Measurements from ENCODE around the gene CFAP45. TPM values are rescaled to one million over a fixed set of nuclear protein-coding genes. Genes with fewer than 3 reads are reported as not detected.
A peak's percentile ranks its signal among the peaks of the same experiment; 100 is the strongest.

CFAP45 gene
- total and polyA plus RNA-seq, 5 donors from 2014 or later = 0.40 to 7.2 (median 0.48) TPM; not detected in 1

DNA sequence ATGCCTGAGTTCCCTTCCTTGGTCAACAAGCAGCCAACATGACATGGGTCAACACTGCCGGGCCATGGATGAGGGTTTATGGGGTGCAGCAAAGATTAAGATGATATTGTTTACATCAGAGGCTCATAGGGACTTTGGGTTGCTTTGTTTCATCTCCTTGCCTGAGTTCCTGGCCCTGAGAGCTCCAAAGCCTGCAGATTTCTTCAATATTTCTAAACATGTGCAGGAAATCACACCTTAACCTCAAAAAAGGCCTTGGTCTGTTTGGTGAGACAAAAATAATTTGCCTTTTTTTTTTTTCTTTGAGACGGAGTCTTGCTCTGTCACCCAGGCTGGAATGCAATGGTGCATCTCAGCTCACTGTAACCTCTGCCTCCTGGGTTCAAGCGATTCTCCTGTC is 72.4 kb downstream of the CFAP45 start:
- Mint-ChIP-seq H3K9me3 (peaks cover 0 to 1% (median 0%) of the 10 kb centered on the region in 7 donors), H3K27ac (peak overlapping the region in 1 of 3 donors; percentile 76), H3K4me3 (no peak overlapping the region), H3K36me3 (no peaks in the 10 kb centered on the region), H3K4me1 (peaks cover 6 to 32% (median 24%) of the 10 kb centered on the region in 4 donors), H3K27me3 (peaks cover 5% of the 10 kb centered on the region)
- Histone ChIP-seq H3K27me3 (ENCODE audit: control insufficient read depth, insufficient read depth, low read length) (no peaks in the 10 kb centered on the region), H3K4me3 (ENCODE audit: low read depth, low read length) (no peak overlapping the region), H3K36me3 (ENCODE audit: control insufficient read depth, insufficient read depth, low read length) (no peaks in the 10 kb centered on the region), H3K4me1 (ENCODE audit: control insufficient read depth, insufficient read depth, low read length, poor library complexity, severe bottlenecking) (peaks cover 19% of the 10 kb centered on the region), H3K27ac (ENCODE audit: insufficient read depth, low read length, poor library complexity, severe bottlenecking) (no peak overlapping the region), H3K9me3 (ENCODE audit: control insufficient read depth in 2 of 2, low read length in 2 of 2) (no peaks in the 10 kb centered on the region)
- DNase-seq = peak in 1 of 3 donors; percentile 20
- no peak for ATAC-seq (ENCODE audit: low read depth in 2 of 2)

DNA sequence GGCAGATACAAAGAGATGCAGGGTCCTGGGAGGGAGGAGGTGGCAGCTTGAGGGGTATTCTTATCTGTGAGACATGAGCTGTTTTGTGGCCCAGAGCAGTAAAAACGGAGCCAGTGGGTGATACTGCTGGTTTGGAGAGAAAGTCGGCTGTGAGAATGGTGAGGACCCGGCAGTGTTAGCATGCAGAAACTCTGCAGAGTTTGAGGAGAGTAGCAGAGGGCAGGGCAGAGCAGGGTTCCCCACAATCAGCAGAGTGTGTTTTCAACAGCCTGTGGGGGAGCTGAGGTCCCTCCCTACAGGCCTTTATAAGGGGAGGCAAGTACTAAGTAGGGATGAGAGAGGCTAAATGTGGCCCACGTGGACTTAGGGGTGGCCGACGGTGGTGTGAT is 72.9 kb downstream of the CFAP45 start:
- Histone ChIP-seq H3K4me1 (ENCODE audit: control insufficient read depth, insufficient read depth, low read length, poor library complexity, severe bottlenecking) (peaks cover 19% of the 10 kb centered on the region), H3K9me3 (ENCODE audit: control insufficient read depth in 2 of 2, low read length in 2 of 2) (no peaks in the 10 kb centered on the region), H3K4me3 (ENCODE audit: low read depth, low read length) (no peak overlapping the region), H3K36me3 (ENCODE audit: control insufficient read depth, insufficient read depth, low read length) (no peaks in the 10 kb centered on the region), H3K27ac (ENCODE audit: insufficient read depth, low read length, poor library complexity, severe bottlenecking) (no peak overlapping the region), H3K27me3 (ENCODE audit: control insufficient read depth, insufficient read depth, low read length) (no peaks in the 10 kb centered on the region)
- Mint-ChIP-seq H3K27me3 (peaks cover 5% of the 10 kb centered on the region), H3K4me1 (peaks cover 6 to 32% (median 24%) of the 10 kb centered on the region in 4 donors), H3K27ac (peak overlapping the region in 2 of 3 donors; percentile 67 to 76), H3K9me3 (peaks cover 0 to 1% (median 0%) of the 10 kb centered on the region in 7 donors), H3K36me3 (no peaks in the 10 kb centered on the region), H3K4me3 (peak overlapping the region in 1 of 4 donors; percentile 24)
- ATAC-seq (ENCODE audit: low read depth in 2 of 2) (no peak), DNase-seq (no peak)

DNA sequence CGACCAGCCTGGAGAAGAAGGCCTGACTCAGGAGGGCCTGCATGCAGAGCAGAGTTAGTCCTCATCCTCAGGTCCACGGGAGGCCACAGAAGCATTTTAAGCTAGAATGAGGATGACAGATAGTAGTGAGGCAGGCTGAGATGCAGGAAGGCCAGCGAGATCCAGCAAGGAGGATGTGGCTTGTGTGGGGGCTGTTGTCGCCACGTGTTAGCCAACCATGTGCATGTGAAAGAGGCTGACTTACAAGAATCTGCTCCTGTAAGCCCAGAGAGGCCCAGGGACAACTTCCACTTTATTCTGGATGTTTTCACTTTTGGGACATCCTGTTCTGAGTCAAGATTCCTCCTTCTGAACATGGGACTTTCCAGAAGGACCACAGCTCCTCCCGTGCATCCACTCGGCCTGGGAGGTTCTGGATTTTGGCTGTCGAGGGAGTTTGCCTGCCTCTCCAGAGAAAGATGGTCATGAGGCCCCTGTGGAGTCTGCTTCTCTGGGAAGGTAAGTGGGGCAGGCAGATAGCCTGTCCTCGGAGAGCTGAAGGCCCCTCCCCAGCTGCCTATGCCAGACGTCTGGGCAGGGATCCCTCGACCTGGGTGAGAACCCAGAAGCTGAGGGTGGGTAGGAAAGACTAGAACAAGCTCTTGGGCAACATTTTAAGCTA is 73.4 kb downstream of the CFAP45 start, which contains the start of gene SLAMF8:
SLAMF8 (plus strand) TSS at position 433 of the 661 bp plus-strand sequence; CDS start at position 459, 26 bp downstream.
- Mint-ChIP-seq H3K27me3 (peaks cover 5% of the 10 kb centered on the region), H3K36me3 (no peaks in the 10 kb centered on the region), H3K9me3 (peaks cover 0 to 1% (median 0%) of the 10 kb centered on the region in 7 donors), H3K27ac (peak within 1 kb of the TSS in 2 of 3 donors; percentile 67 to 76), H3K4me1 (peaks cover 6 to 32% (median 24%) of the 10 kb centered on the region in 4 donors), H3K4me3 (peak within 1 kb of the TSS in 2 of 4 donors; percentile 39 to 59)
- peaks cover 19% of the 10 kb centered on the region for H3K4me1 ChIP-seq (ENCODE audit: control insufficient read depth, insufficient read depth, low read length, poor library complexity, severe bottlenecking)
- ATAC-seq (ENCODE audit: low read depth in 2 of 2) = peak; percentile 35 to 63
- H3K9me3 ChIP-seq (ENCODE audit: control insufficient read depth in 2 of 2, low read length in 2 of 2) = no peaks in the 10 kb centered on the region
- peak in 2 of 3 donors; percentile 13 to 68 for DNase-seq
- H3K27me3 ChIP-seq (ENCODE audit: control insufficient read depth, insufficient read depth, low read length) = no peaks in the 10 kb centered on the region
- no peaks in the 10 kb centered on the region for H3K36me3 ChIP-seq (ENCODE audit: control insufficient read depth, insufficient read depth, low read length)
- no peak within 1 kb of the TSS for H3K27ac ChIP-seq (ENCODE audit: insufficient read depth, low read length, poor library complexity, severe bottlenecking)
- no peak within 1 kb of the TSS for H3K4me3 ChIP-seq (ENCODE audit: low read depth, low read length)

DNA sequence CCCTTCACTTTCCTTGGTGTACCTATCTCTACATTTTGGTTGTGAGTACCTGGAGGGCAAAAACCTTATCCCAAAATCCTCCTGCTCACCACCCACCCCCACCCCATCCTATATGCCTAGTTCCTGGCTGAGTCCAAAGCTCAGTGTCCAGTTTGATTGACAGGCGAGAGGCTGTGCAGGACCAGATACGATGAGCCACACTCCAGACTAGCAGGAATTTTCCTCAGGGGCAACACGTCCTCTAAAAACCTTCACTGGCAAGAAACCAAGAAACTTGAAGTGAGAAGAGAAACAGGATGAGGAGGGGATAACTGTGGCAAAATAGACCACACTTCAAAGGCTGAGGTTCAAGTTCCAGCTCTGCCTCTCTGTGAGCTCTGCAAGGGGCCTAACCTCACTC is 74.4 kb downstream of the CFAP45 start:
- peaks cover 5% of the 10 kb centered on the region for H3K27me3 Mint-ChIP-seq
- peaks cover 6 to 32% (median 24%) of the 10 kb centered on the region in 4 donors for H3K4me1 Mint-ChIP-seq
- Histone ChIP-seq H3K36me3 (ENCODE audit: control insufficient read depth, insufficient read depth, low read length) (no peaks in the 10 kb centered on the region), H3K9me3 (ENCODE audit: control insufficient read depth in 2 of 2, low read length in 2 of 2) (no peaks in the 10 kb centered on the region), H3K27me3 (ENCODE audit: control insufficient read depth, insufficient read depth, low read length) (no peaks in the 10 kb centered on the region), H3K4me3 (ENCODE audit: low read depth, low read length) (no peak overlapping the region), H3K27ac (ENCODE audit: insufficient read depth, low read length, poor library complexity, severe bottlenecking) (no peak overlapping the region), H3K4me1 (ENCODE audit: control insufficient read depth, insufficient read depth, low read length, poor library complexity, severe bottlenecking) (peaks cover 19% of the 10 kb centered on the region)
- H3K9me3 Mint-ChIP-seq = peaks cover 0 to 1% (median 0%) of the 10 kb centered on the region in 7 donors
- H3K36me3 Mint-ChIP-seq = no peaks in the 10 kb centered on the region
- H3K27ac Mint-ChIP-seq = peak overlapping the region in 2 of 3 donors; percentile 11 to 76
- DNase-seq (no peak), ATAC-seq (ENCODE audit: low read depth in 2 of 2) (no peak)
- H3K4me3 Mint-ChIP-seq = no peak overlapping the region

DNA sequence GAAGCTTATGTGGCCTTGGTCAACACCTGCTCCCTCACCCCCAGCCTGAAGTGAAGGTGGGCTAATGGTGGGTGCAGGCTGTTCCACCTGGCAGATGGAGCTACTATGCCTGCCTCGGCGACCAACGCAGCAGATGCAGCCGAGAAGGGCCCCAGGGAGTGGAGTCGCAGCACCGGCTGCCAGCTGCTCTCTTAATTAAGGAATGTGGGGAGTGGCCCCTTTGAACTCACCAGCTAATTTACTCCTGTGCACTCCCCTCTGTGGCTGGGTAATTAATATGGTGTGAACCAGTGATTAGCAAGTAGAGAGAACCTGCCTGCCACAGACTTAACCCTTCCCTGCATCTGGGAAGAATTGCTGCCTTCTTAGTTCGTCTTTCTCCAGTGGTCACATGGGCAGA is 76.6 kb downstream of the CFAP45 start:
- no peak for ATAC-seq (ENCODE audit: low read depth in 2 of 2)
- no peaks in the 10 kb centered on the region for H3K9me3 Mint-ChIP-seq
- no peak overlapping the region for H3K4me3 Mint-ChIP-seq
- no peaks in the 10 kb centered on the region for H3K36me3 ChIP-seq (ENCODE audit: control insufficient read depth, insufficient read depth, low read length)
- H3K4me3 ChIP-seq (ENCODE audit: low read depth, low read length) = no peak overlapping the region
- H3K36me3 Mint-ChIP-seq = no peaks in the 10 kb centered on the region
- H3K4me1 Mint-ChIP-seq = peaks cover 0 to 31% (median 19%) of the 10 kb centered on the region in 4 donors
- no peaks in the 10 kb centered on the region for H3K9me3 ChIP-seq (ENCODE audit: control insufficient read depth in 2 of 2, low read length in 2 of 2)
- DNase-seq = no peak
- no peaks in the 10 kb centered on the region for H3K27me3 ChIP-seq (ENCODE audit: control insufficient read depth, insufficient read depth, low read length)
- H3K27me3 Mint-ChIP-seq = peaks cover 7% of the 10 kb centered on the region
- peaks cover 19% of the 10 kb centered on the region for H3K4me1 ChIP-seq (ENCODE audit: control insufficient read depth, insufficient read depth, low read length, poor library complexity, severe bottlenecking)
- H3K27ac Mint-ChIP-seq = no peak overlapping the region
- H3K27ac ChIP-seq (ENCODE audit: insufficient read depth, low read length, poor library complexity, severe bottlenecking) = no peak overlapping the region

Other genes with a start within 250 kb of the CFAP45 start
- gene CRP, start 185.6 kb downstream of the CFAP45 start, total RNA-seq = not detected
- not detected for gene CRP, start 185.6 kb downstream of the CFAP45 start, polyA plus RNA-seq
- 11.1 TPM for gene DUSP23, start 119.2 kb downstream of the CFAP45 start, total RNA-seq
- gene DUSP23, start 119.2 kb downstream of the CFAP45 start, polyA plus RNA-seq = 10 to 100 TPM; 43.7 to 52.0 (median 47.3) TPM
- not detected for gene FCRL6, start 97.8 kb downstream of the CFAP45 start, total RNA-seq
- gene FCRL6, start 97.8 kb downstream of the CFAP45 start, polyA plus RNA-seq = under 1 TPM in 2 of 4 donors, not detected in 2; 0.08 to 0.25 TPM
- not detected for gene SLAMF8, start 73.3 kb downstream of the CFAP45 start, total RNA-seq
- gene SLAMF8, start 73.3 kb downstream of the CFAP45 start, polyA plus RNA-seq = under 1 TPM in 1 of 4 donors, not detected in 3; 0.72 TPM
- not detected for gene VSIG8, start 37.5 kb downstream of the CFAP45 start, total RNA-seq
- gene VSIG8, start 37.5 kb downstream of the CFAP45 start, polyA plus RNA-seq = not detected
- gene TAGLN2, start 25.3 kb upstream of the CFAP45 start, total RNA-seq = 503 TPM
- 1,000 to 10,000 TPM in 2 of 4 donors, 100 to 1,000 TPM in 2; 723 to 1,055 (median 950) TPM for gene TAGLN2, start 25.3 kb upstream of the CFAP45 start, polyA plus RNA-seq
- not detected for gene IGSF9, start 45.4 kb upstream of the CFAP45 start, total RNA-seq
- under 1 TPM in 1 of 4 donors, not detected in 3; 0.23 TPM for gene IGSF9, start 45.4 kb upstream of the CFAP45 start, polyA plus RNA-seq
- gene SLAMF9, start 54.1 kb upstream of the CFAP45 start, total RNA-seq = not detected
- not detected for gene SLAMF9, start 54.1 kb upstream of the CFAP45 start, polyA plus RNA-seq
- 3.6 TPM for gene PIGM, start 131.8 kb upstream of the CFAP45 start, total RNA-seq
- 1 to 10 TPM; 4.3 to 5.5 (median 4.7) TPM for gene PIGM, start 131.8 kb upstream of the CFAP45 start, polyA plus RNA-seq
- not detected for gene KCNJ10, start 170.0 kb upstream of the CFAP45 start, total RNA-seq
- gene KCNJ10, start 170.0 kb upstream of the CFAP45 start, polyA plus RNA-seq = not detected
- gene KCNJ9, start 181.4 kb upstream of the CFAP45 start, total RNA-seq = not detected
- gene KCNJ9, start 181.4 kb upstream of the CFAP45 start, polyA plus RNA-seq = under 1 TPM in 2 of 4 donors, not detected in 2; 0.05 to 0.25 TPM
- gene IGSF8, start 198.5 kb upstream of the CFAP45 start, total RNA-seq = 33.9 TPM
- gene IGSF8, start 198.5 kb upstream of the CFAP45 start, polyA plus RNA-seq = 10 to 100 TPM; 39.2 to 45.5 (median 43.0) TPM
- not detected for gene ATP1A2, start 215.6 kb upstream of the CFAP45 start, total RNA-seq
- not detected for gene ATP1A2, start 215.6 kb upstream of the CFAP45 start, polyA plus RNA-seq

Measured in CD4-positive, CD25-positive, alpha-beta regulatory T cell (primary cell).